NCI-H524 (cell line): ENCODE results near the gene GRM4.
A peak's percentile ranks its signal among the peaks of the same experiment; 100 is the strongest.

Experiments used
- DNase-seq, 2 experiments: peaks; one replicate each; lab custom pipeline; 2025; lab: John Stamatoyannopoulos, UW

Gene GRM4

GRCh38 chr6:34085453-34086170, 60.3 kb downstream of the GRM4 start:
- DNase-seq: no peak

- DNase-seq: no peak
Observed at GRCh38 chr6:34084591-34085290, 61.1 kb downstream of the GRM4 start.

- DNase-seq: peak; percentile 9 to 61
Observed at GRCh38 chr6:34082864-34083626, 62.8 kb downstream of the GRM4 start.

GRCh38 chr6:34082348-34082747, 63.5 kb downstream of the GRM4 start:
- no peak for DNase-seq

- no peak for DNase-seq
Observed at GRCh38 chr6:34080357-34080756, 65.5 kb downstream of the GRM4 start.

- no peak for DNase-seq
Observed at GRCh38 chr6:34079899-34080298, 66.0 kb downstream of the GRM4 start.

- no peak for DNase-seq
Observed at GRCh38 chr6:34075906-34076305, 70.0 kb downstream of the GRM4 start.

- peak in 1 of 2 experiments; percentile 50 for DNase-seq
Observed at GRCh38 chr6:34074064-34074742, 71.7 kb downstream of the GRM4 start.

- DNase-seq: no peak
Observed at GRCh38 chr6:34073540-34073939, 72.3 kb downstream of the GRM4 start.

GRCh38 chr6:34072727-34073126, 73.2 kb downstream of the GRM4 start:
- no peak for DNase-seq

- DNase-seq: no peak
Observed at GRCh38 chr6:34071884-34072379, 74.0 kb downstream of the GRM4 start.

- no peak for DNase-seq
Observed at GRCh38 chr6:34071136-34071883, 74.6 kb downstream of the GRM4 start.

- DNase-seq: no peak
Observed at GRCh38 chr6:34070315-34071135, 75.4 kb downstream of the GRM4 start.

- peak in 1 of 2 experiments; percentile 35 for DNase-seq
Observed at GRCh38 chr6:34068462-34069044, 77.3 kb downstream of the GRM4 start.

- DNase-seq: peak; percentile 84 to 92
Observed at GRCh38 chr6:34067814-34068213, 78.1 kb downstream of the GRM4 start.

- no peak for DNase-seq
Observed at GRCh38 chr6:34066772-34067770, 78.8 kb downstream of the GRM4 start.

GRCh38 chr6:34066218-34066571, 79.7 kb downstream of the GRM4 start:
- DNase-seq: no peak

- peak; percentile 80 to 93 for DNase-seq
Observed at GRCh38 chr6:34065466-34066217, 80.2 kb downstream of the GRM4 start.
